G401 (cell line): ENCODE results near the gene RALB. TPM values are rescaled to one million over a fixed set of nuclear protein-coding genes. Genes with fewer than 3 reads are reported as not detected.
"Not testable (repeated sequence)": the region's sequence is repeated elsewhere in the genome, so short reads cannot be mapped to it uniquely, and the experiment has no call there.

ENCODE experiments used
- DNase-seq: peaks from one replicate; pipeline ENCODE4 v3.0.0-alpha.2; 2015; ENCODE audit warnings: low spot score
- in situ Hi-C: cut with HindIII; loops from 2 replicates; pipeline ENCODE4 v1.10.0; 2016; ENCODE audit warnings: low sequenced_read_pairs, mixed read lengths
- total RNA-seq: library from RNA; depleted of rRNA; stranded (reverse); fragments of >200 nt; shearing (Covaris generic); gene quantifications from 2 replicates; pipeline ENCODE4 v1.2.3, GENCODE V29; 2014

The RALB gene
- total RNA-seq, 1 experiment from 2014 or later: 71.8 TPM

- in situ Hi-C loops: no loop called here
- no peak for DNase-seq
These were observed 28.4 kb upstream of the RALB start for GRCh38 chr2:120224256-120224655.

- DNase-seq: no peak
- in situ Hi-C loops: no loop called here
These were observed 27.7 kb upstream of the RALB start for GRCh38 chr2:120224735-120225548.

DNA sequence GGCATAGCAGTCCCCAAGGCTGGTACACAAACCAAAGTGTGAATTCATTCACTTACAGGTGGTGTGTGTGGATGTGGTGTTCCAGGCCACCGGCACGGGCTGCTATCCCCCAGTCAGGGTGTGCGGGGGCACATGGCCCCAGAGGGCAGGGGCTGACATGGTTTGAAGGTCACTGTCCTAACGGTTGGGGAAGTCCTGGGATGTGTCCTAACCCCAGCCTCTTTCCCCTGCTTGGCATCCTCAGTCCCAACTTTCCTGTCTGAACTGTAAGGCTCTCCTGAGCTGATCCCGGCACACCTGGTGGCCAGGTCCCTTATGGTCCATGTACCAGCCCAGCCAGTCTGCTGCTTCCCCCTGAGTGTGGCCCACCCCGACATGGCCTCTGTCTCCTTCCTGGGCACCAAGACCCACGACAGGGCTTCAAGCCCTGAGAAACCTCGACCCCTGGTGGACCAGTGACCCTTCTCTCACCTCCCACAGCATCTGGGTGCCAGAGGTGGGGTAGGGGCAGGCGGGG is 27.0 kb upstream of the RALB start:
- in situ Hi-C loops: no loop called here
- DNase-seq: no peak

DNA sequence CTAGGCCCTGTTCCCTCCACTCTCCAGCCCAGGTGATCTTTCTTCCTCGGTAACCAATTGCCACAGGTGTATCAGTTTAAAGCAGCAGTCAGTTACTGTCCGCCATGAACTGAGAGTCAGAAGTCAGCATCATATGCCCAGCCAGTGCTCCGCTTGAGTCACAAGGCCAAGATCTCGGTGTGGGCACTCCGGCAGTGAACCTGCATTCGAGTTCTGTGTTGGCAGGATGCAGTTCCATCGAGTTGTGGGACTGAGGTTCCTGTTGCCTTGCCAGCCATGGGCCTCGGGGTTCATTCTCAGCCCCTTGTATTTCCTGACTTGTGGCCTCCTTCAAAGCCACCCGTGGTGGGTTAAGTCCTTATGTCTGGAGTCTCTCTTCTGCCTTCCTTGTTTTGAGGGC is 26.3 kb upstream of the RALB start:
- DNase-seq: no peak
- in situ Hi-C loops: no loop called here

- DNase-seq: no peak
- in situ Hi-C loops: no loop called here
These were observed 25.3 kb upstream of the RALB start for GRCh38 chr2:120227111-120227991.

GRCh38 chr2:120228503-120228902 is 24.1 kb upstream of the RALB start:
- DNase-seq: no peak
- in situ Hi-C loops: no loop called here

GRCh38 chr2:120229341-120229740 is 23.3 kb upstream of the RALB start:
- DNase-seq: no peak

GRCh38 chr2:120230515-120231471 is 21.9 kb upstream of the RALB start:
- in situ Hi-C loops: no loop called here
- DNase-seq: no peak

More at GRCh38 chr2:120229341-120229740, 23.3 kb upstream of the RALB start:
- in situ Hi-C loops: no loop called here

GRCh38 chr2:120231564-120231973 is 21.1 kb upstream of the RALB start:
- in situ Hi-C loops: no loop called here
- no peak for DNase-seq

DNA sequence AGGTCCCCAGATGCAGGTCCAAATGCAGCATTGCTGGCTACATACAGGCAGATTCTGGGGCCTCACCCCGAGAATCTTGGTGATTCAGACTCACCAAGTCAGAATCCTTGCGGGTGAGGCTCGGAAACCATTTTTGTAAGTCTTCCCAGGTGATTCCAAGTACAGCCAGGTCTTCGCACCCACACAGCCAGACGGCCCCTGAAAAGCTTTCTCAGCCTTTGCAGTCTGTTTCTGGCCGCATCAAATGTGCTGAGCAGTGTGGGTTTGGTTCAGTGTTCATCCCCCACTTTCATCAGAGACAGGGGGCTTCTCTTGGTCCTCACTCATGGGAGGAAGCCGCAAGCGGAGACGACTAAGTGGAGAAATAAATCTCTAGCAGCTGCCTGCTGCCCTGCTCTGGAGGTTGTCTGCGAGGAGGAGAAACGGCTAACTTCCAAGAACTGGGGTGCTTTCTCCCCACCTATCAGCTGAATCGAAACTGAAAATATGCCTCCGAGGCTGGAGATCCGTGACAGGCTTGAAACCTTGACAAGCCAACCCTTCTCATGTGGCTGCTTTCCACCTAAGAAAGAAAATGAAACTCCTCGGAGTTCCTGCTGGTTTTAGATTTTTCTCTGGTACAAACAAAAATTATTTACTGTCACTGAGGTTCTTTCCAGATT is 20.5 kb upstream of the RALB start:
- in situ Hi-C loops: no loop called here
- DNase-seq: no peak

DNA sequence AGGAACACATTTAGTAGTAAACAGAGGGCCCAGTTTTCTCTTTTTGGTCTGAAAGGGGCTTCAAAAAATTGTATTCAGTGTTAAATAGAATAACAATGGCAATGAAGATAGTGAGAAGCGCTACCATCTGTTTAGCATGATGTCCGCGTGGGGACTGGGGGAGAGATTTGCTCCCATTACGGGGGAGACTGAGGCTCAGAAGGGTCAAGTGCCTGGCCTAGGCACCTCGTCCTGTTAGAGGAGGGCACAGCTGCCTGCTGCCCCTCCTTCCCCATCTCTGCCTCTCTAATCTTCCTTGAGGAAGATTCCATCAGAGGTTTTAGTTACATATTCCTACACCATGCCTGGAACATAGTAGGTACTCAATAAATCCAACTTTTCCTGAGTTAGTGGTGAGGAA is 19.4 kb upstream of the RALB start:
- DNase-seq: no peak
- in situ Hi-C loops: no loop called here

DNA sequence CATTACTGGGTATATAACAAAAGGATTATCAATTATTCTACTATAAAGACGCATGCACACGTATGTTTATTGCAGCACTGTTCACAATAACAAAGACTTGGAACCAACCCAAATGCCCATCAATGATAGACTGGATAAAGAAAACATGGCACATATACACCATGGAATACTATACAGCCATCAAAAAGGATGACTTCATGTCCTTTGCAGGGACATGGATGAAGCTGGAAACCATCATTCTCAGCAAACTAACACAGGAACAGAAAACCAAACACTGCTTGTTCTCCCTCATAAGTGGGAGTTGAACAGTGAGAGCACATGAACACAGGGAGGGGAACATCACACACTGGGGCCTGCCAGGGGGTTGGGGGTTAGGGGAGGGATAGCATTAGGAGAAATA is 17.5 kb upstream of the RALB start:
- DNase-seq, in situ Hi-C loops: not testable (repeated sequence)

GRCh38 chr2:120235681-120236080 is 17.0 kb upstream of the RALB start:
- in situ Hi-C loops: no loop called here
- DNase-seq: no peak

- DNase-seq: no peak
- in situ Hi-C loops: no loop called here
These were observed 16.3 kb upstream of the RALB start for GRCh38 chr2:120236316-120236715.

- no peak for DNase-seq
- in situ Hi-C loops: no loop called here
These were observed 15.9 kb upstream of the RALB start for GRCh38 chr2:120236791-120237190.

GRCh38 chr2:120237491-120237902 is 15.2 kb upstream of the RALB start:
- in situ Hi-C loops: no loop called here
- DNase-seq: no peak

GRCh38 chr2:120238728-120239487 is 13.7 kb upstream of the RALB start:
- in situ Hi-C loops: no loop called here
- DNase-seq: no peak
